HG02759 (cell line): ENCODE data around the gene FIG4.
"Not testable (repeated sequence)": the region's sequence is repeated elsewhere in the genome, so short reads cannot be mapped to it uniquely, and the experiment has no call there.

Source experiments
- ATAC-seq: cut with Tn5 transposase; IDR thresholded peaks from one replicate; pipeline ENCODE4 v1.9.1; 2021; ENCODE audit warnings: mild to moderate bottlenecking, moderate library complexity; ENCODE audit not compliant: unreplicated experiment

The FIG4 gene

DNA sequence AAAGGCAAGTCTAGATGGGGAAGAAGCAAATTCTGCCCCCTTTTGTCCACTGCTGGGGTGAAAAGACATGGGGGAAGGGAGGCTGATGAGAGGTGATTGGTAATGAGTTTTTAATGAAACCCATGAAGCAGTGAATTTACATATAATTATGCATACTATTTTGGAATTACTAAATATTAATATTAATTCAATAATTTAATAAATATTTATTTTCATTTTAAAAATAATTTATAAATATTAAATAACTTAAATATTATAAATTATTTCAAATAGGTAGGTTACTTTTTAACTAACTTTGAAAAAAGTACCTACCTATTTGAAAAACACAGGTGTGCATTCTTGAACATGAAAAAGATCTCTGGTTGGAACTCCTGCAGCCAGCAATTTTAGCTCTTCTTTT lies 148.9 kb downstream of the FIG4 start:
- ATAC-seq, result no peak

DNA sequence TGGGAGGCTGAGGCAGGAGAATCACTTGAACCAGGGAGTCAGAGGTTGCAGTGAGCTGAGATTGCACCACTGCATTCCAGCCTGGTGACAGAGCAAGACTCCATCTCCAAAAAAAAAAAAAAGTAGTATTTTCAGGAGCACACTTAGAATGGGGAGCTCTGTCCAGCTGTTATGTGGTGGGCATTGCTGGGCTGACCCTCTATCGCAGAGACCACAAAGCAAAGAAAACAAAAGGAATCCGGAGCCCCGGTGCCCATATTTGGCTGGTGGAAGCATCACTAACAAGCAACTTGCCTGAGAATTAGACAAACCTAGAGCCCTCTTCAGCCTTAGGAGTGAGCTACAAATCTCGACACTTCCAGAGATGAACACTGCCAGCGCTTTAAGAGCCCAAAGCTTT lies 149.7 kb downstream of the FIG4 start:
- no peak for ATAC-seq

DNA sequence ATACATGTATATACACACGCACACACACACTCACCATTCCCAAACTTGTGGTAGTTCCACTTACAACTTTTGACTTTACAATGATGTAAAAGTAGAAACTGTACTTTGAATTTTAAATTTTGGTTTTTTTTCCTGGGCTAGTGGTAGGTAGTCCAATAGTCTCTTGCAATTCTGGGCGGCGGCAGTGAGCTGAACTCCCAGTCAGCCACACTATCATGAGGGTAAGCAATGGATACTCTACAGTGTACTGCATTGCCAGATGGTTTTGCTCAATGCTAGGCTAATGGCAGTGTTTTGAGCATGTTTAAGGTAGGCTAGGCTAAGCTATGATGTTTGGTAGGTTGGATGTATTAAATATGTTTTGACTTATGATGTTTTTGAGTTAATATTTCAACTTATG lies 150.8 kb downstream of the FIG4 start:
- ATAC-seq, result no peak

DNA sequence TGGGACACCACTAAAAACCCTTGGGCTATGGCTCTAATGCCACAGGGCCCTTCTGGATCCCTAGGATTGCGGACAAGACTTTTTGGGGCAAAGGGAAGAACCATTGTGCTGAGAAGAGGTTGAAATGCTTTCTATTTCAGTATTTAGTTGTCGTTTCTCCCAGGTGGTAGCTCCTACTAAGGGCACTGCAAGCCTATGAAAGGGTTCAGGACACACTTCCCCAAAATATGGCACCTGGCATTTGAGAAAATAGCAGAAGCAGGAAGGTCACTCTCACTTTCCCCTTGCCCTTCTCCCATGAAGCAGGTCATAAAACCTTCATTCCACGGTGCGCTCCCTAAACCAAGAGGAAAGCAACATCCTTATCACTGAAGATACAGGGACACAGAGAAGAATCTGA lies 161.6 kb downstream of the FIG4 start:
- ATAC-seq, result no peak

DNA sequence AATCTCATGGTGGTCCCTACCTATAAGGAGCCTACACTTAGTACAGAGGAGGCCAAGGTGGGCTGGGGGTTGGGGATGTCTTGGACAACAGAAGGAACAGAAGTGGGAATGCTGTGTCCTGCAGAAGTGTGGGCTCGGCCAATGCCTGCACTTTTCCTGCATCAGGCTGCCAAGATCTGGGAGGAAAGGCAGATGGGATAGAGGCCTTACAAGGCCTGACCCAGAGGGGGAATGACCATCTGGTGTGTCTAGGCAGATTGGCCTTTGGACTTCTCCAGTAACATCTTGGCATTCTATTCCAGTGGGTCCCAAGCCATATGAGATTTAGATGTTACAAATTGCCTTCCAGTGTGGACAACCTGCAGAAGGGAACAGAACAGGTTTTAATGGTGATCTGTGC lies 162.3 kb downstream of the FIG4 start:
- ATAC-seq, result no peak

DNA sequence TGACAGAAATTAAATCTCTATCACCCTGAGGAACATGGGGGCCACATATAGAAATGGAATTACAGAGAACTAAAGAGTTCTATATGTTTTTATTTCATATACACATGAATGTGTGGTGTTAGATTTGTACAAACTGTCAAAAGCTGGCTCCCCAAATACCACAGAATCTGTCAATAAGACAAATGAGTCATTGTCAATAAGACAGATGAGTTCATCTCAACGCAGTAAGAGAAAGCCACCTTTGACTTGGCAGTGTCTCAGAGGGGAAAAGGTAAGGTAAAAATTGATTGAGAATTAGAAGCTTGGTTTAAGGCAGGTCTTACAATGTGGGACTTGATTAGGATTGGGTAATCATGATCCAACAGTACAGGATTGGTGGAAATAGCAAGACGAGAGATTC lies 162.9 kb downstream of the FIG4 start:
- ATAC-seq, result no peak

DNA sequence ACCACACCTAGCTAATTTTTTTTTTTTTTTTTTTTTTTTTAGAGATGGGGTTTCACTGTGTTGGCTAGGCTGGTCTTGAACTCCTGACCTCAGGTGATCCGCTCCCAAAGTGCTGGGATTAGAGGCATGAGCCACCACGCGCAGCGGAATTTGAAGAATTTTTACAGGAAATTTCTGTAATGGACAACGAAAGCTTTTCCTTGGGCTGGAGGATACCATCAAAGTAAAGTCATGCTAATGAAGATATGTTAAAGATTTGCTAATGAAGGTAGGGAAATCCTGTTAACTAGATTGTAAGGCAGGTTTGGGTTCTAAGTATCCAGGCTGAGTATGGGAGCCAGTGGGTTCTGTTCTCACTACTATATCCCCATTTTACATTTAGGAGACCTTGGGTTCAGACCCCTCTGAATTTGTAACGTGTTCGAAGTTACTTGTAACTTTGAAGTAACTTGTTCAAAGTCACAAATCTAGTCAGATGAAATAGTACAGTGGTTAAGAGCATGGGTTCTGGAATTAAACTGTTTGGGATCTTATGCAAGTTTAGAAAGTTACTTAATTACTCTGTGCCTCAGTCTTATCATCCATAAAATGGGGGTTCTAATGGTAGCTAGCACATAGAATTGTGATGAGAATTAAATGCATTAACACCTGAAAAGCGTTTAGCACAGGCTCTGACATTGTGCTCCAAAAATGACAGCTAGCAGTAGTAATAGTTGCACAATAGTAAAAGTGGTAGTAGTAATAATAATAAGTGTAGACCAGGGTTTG lies 163.6 kb downstream of the FIG4 start:
- no peak for ATAC-seq

DNA sequence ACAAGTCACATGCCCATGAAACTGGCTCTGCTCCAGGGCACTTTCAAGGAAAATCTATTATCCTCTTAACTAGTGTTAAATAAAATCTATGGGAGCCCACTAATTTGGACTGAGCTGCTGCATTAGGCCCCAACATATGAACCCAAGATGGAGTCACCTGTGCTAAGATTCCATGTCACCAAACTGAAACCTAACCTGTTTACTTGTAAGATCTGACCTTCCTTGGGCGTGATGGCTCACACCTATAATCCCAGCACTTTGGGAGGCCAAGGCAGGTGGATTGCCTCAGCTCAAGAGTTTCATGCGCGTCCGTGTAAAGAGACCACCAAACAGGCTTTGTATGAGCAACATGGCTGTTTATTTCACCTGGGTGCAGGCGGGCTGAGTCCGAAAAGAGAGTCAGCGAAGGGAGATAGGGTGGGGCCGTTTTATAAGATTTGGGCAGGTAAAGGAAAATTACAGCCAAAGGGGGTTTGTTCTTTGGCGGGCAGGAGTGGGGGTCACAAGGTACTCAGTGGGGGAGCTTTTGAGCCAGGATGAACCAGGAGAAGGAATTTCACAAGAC lies 164.5 kb downstream of the FIG4 start:
- ATAC-seq, result not testable (repeated sequence)

DNA sequence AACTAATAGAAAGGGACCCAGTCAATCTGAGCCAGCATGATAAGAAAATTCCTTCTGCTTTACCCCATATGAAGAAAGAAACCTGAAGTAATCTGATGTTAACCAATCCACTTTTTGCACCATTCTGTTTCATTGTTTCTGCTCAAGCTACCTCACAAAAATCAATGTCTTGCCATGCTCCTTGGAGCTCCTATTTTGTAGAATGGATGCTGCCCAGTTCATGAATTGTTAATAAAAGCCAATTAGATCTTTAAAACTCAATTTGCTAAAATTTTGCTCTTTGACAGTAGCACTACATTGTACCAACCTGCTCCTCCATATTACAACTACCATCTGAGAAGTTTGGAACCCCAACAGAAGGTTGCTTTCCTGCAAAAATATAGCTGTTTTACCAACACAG lies 170.8 kb downstream of the FIG4 start:
- no peak for ATAC-seq

DNA sequence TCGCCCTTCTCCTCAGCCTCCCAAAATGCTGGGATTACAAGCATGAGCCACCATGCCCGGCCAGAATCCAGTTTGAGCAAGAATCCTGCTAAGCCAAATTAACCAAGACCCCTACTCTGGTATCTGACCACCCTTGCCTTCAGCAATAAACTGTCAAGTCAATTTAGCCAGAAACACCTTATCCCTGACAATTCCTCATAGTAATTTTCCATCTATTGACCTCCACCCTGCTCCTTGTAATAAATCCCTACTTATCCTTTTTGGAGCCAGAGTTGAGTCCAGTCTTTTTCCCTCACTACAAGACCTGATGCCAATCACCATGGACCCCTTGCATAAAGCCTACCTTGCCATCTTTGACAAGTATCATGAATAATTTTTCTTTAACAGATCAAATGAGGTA lies 173.0 kb downstream of the FIG4 start:
- ATAC-seq, result no peak

DNA sequence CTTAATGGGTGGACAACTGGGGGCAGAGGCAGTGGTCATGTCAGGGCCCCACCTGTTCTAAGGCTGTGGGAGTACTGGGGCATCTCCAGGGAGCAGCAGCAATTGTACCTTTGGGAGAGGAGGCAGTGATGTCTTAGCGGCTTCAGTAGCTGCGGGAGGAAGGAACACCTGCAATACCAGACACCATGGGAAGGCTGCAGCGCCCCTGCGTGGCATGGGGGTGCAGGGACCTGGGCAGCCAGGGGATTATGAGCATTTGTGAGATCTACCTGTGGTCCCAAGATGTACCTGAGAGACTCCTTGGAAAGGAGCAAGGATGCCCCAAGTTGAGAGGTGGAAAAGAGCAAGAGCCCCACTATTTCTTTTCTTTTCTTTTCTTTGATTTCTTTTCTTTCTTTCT lies 174.9 kb downstream of the FIG4 start:
- no peak for ATAC-seq

DNA sequence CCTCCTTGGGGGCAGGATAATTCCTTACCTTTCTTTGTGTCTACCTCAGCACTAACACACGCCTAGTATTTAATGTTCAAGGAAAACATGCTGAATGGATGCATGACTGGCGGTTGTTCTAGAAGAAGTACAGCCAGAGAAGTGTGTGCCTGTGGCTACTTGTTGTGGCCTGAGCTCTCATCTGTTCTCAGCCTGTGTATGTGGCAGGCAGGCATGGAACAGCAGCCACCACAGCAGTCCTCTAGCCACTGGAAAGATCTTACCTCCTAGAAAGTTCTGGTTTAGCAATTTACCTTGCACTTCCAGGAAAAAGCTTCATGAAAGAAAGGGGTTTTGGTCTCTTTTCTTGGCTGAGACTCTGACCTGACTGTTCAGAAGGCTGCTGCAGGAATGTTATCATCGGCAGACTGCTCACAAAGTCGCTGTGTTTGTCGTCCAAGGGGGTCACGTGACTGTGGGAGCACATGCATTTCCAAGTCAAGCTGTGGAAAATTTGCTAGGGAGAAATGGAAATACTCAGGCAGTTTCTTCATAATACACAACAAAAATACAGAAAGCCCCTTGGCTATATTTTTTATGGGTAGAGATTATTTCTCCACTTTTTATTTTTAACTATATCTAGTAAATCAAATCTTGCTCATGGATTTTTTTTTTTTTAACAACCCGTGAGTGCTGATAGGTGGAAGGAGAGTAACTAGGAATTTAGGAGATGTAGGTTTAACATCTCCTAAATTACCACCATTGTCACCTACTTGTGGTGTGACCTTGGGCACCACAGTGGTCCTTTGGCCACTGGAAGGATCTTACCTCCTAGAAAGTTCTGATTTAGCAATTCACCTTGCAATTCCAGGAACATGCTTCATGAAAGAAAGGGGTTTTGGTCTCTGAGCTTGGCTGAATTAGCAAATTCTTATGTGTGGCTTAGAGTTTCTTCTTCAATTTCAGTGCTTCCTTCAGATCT lies 176.2 kb downstream of the FIG4 start:
- no peak for ATAC-seq

DNA sequence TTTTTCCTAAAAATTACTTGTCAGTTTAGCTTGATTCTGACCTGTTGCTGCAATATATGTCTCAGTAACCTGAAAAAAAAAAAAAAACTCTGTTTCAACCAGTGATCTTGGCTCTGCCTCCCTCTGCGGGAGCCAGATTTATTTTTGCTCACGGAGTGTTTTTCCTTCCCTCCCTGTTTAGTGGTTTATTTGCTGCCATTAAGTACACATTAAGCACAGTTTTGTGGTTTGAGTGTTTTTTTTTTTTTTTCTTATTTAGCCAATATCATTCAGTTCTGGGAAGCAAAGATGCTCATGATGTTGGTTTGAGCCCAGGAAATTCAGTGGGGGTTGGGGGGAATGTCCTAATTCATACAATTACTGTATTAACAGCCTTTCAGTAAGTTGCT lies 176.9 kb downstream of the FIG4 start:
- ATAC-seq, result no peak

DNA sequence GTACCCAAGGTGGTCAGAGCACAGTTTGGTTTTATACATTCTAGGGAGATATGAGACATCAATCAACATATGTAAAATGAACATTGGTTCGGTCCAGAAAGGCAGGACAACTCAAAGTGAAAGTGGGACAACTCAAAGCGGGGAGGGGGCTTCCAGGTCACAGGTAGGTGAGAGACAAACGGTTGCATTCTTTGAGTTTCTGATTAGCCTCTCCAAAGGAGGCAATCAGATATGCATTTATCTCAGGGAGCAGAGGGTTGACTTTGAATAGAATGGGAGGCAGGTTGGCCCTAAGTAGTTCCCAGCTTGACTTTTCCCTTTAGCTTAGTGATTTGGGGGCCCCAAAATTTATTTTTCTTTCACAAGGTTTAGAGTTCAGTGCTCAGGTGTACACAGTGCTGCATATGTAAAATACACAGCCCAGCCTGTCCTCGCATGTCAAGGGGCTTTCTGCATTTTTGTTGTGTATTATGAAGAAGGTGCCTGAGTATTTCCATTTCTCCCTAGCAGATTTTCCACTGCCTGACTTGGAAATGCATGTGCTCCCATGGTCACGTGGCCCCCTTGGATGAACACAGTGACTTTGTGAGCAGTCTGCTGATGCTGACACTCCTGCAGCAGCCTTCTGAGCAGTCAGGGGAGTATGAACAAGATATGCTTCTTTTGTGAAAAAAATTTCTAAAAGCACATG lies 178.4 kb downstream of the FIG4 start:
- ATAC-seq, result not testable (repeated sequence)

DNA sequence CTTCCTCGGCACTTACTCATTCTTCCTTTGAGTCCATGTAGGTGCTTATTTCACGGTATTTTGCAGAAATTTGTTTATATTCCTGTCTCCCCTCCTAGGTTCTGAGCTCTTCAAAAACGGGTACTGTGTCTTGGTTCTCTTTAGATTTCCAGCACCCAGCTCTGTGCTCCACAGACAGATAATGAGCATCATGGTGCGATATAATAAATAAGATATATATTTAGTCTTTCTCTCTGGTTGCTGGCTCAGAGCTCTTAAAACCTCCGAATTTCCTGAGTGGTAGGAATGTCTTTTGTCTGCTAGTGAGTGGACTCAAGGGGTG lies 179.0 kb downstream of the FIG4 start:
- ATAC-seq, result no peak

DNA sequence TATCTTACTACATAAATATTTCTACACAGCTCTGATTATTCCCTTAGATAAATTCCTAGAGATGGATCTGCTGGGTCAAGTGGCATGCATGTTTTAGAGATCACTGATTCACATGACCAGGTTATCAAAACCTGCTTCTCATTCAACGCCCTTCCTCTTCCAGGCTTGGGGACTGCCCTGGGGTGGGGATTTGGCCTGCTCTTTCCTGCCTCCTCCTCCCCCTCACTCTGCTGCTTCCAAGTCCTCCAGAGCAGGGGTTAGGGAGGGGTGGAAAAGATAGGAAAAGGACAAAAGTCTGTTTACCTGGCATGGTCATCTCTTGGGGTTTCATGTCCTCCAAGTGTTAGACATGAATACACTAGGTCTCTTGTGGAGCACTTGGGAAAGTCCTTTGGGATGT lies 181.5 kb downstream of the FIG4 start:
- ATAC-seq, result no peak

DNA sequence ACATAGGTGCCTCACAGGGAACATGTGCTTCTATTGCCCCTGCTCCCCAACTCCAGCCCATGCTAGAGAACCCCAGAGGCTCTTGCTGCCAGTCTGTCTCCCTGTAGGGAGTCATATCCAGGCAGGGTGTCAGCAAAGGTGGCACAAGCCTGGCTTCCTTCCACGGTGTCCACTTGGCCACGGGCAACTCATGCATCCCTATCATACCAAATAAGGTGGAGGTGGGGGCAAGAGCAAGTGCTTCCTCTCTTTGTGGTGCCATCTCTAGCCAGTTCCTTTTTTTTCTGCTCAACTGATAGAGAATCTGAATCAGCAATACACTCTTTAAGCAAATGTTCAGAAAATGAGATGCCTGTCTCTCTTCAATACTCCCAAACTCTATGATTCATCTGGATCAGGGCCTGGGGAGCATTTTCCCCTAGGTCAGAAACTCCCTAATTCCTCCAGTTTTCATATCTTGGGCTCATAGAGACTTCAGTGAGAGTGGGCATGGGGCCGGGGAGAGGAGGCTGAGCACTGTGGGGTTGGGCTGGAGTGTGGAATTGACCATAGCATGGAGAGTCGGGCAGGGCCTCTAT lies 182.0 kb downstream of the FIG4 start:
- ATAC-seq, result no peak

DNA sequence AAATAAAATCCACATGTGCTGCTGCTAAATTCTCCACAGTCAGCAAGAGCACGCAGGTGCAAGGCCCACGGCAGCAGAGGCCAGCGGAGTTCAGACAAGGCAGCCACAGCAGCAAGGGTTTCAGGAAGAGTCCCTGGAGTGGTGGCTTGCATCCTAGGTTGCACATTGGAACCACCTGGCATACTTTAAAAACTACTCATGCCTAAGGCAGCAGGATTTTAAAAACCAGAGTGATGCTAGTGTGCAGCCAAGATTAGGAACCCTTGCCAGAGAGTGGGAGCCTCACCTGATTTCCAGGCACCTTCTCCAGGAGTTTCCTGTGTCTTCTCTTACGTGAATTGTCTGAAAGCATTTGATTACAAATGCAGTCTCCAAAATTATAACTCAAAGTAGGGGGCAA lies 183.0 kb downstream of the FIG4 start:
- ATAC-seq, result no peak

DNA sequence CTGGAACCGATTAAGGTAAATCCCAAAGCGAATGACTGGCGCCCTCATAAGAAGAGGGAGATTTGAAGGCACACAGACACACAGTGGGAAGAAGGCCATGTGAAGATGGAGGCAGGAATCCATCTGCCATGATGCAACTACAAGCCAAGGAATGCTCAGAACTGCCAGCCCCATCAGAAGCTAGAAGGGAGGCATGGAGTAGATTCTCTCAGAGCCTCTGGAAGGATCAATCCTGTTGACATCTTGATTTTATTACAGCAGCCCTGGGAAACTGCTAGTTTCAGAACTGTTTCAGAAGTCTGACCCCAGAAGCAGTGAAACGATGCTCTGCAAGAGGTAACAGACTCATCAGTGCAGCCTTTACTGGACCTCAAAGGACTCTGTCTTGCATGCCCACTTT lies 183.5 kb downstream of the FIG4 start:
- no peak for ATAC-seq
